Fibroblast of skin of abdomen (primary cell): ENCODE results near the gene PFKL.

Experiments used
- DNase-seq: peaks from one replicate; pipeline ENCODE4 v3.0.0-alpha.2; 2013

Gene PFKL

GRCh38 chr21:44365251-44365966 lies 65.6 kb downstream of the PFKL start:
- DNase-seq, result no peak

- no peak for DNase-seq
These were observed 66.2 kb downstream of the PFKL start for GRCh38 chr21:44365967-44366585.

DNA sequence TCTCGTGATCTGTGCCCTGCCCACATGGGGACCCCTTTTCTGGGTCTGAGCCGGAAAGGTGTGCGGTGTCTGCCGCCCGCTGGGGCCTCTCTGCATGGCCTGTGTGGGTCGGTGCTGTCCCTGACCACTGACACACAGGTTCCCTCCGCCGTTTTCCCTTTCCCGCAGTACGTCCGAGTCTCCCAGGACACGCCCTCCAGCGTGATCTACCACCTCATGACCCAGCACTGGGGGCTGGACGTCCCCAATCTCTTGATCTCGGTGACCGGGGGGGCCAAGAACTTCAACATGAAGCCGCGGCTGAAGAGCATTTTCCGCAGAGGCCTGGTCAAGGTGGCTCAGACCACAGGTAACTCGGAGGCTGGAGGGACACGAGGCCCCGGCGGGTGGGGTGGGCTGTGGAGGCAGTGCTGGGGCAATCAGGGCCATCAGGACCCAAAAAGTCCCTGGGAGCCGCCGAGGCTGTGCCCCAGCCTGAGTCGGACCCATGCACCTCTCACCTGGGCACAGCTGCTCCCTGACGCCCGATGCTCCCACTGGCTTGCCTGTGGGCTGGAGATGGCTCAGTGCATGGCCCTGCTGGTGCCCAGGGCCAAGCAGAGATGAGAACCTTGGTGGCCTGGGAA lies 66.8 kb downstream of the PFKL start:
- no peak for DNase-seq

DNA sequence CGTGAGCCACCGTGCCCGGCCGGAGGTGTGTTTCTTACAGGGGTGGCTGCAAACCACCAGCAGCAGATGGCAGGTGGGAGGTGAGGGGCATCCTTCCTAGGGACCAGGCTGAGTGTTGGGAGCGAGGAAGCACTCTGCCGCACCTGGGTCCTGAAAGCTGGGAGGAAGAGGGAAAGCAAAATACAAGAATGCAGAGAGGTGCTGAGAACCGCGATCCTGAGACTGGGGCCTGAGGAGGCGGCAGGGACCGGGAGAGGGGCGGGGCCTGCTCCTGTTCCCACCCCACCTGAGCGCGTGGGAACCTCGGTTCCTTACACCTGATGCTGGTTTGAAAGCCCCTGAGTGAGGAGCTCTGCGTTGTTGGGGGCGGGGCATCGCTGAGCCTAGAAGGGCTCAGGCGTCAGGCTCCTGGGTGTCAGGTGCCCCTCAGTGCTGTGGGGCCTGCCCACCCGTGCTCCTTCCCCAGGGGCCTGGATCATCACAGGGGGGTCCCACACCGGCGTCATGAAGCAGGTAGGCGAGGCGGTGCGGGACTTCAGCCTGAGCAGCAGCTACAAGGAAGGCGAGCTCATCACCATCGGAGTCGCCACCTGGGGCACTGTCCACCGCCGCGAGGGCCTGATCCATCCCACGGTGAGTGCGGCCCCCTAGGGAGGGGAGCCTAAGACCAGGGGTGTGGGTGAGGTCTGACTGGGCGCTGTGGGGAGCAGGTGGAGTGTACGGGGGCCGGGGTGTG lies 69.0 kb downstream of the PFKL start:
- no peak for DNase-seq

GRCh38 chr21:44370027-44370735 lies 70.3 kb downstream of the PFKL start:
- DNase-seq, result peak; percentile 19

- no peak for DNase-seq
These were observed 71.0 kb downstream of the PFKL start for GRCh38 chr21:44370786-44371410.

DNA sequence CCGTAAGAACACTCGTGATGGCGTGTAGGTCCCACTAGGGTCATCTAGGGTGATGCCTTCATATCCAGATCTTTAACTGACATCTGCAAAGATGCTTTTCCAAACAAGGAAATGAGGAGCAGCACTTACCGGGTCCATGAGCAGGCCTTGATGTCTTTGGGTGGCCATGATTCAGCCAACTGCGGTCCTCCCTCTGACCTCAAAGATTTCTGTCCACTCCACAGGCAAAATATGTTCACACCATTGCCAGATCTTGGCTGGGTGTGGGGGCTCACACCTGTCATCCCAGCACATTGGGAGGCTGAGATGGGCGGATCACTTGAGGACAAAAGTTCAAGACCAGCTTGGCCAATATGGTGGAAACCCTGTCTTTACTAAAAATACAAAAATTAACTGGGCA lies 71.7 kb downstream of the PFKL start:
- DNase-seq, result no peak

- no peak for DNase-seq
These were observed 72.8 kb downstream of the PFKL start for GRCh38 chr21:44372616-44373015.

DNA sequence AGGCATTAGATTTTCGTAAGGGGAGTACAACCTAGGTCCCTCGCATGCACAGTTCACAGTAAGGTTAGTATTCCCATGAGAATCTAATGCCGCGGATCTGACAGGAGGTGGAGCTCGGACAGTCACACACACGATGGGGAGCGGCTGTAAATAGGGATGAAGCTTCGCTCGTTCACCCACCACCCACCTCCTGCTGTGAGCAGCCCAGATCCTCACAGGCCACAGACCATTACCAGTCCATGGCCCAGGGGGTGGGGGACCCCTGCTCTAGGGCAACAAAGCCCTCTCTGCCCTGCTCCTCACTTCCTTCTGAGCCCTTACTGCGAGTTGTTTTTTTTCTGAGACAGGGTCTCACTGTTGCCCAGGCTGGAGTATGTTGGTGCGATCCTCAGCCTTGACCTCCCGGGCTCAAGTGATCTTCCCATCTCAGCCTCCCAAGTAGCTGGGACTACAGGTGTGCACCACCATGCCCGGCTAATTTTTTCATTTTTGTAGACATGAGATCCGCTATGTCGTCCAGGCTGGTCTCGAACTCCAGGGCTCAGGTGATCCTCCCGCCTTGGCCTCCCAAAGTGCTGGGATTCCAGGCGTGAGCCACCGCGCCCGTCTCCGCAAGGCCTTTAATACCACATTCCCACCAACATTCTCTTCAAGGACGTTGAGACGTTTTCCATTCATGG lies 74.9 kb downstream of the PFKL start:
- no peak for DNase-seq

DNA sequence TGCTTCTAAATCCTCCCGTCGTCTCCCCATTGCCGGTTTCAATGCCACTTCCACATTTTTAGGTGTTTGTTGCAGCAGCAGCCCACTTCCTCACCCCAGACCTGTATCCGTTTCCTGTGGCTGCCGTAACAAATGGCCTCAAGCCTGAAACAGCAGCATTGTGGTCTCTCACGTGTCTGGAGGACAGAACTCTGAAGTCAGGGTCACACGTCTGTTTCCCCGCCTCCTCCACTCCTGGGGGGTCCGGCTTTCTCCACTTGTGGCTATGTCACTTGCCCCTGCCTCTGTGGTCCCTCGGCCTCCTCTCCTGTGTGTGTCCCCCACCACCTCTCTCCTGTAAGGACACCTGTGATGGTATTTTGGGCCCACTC lies 75.4 kb downstream of the PFKL start:
- DNase-seq, result no peak

- no peak for DNase-seq
These were observed 75.9 kb downstream of the PFKL start for GRCh38 chr21:44375761-44376241.

- no peak for DNase-seq
These were observed 76.8 kb downstream of the PFKL start for GRCh38 chr21:44376606-44377005.
